OCI-LY1 (cell line): Measurements from ENCODE around the gene GPR183.

ENCODE experiments used
- H2AFZ ChIP-seq: fragments of 200-600 bp; sonication (generic), shearing (Covaris generic); 2 replicates; pipeline ENCODE4 v1.6.0; 2014; ENCODE audit warnings: antibody characterized with exemption, mild to moderate bottlenecking, low read length
- H3F3A ChIP-seq: fragments of 200-600 bp; sonication (generic), shearing (Covaris generic); 2 replicates; pipeline ENCODE4 v1.6.0; 2014; ENCODE audit warnings: mild to moderate bottlenecking, antibody characterized with exemption, low read length, moderate library complexity; ENCODE audit not compliant: insufficient read depth
- H3K27ac ChIP-seq: fragments of 200-600 bp; sonication (generic); 2 replicates; pipeline ENCODE4 v1.5.1; 2014; ENCODE audit warnings: low read length, mixed run types, mild to moderate bottlenecking, low read depth; ENCODE audit not compliant: poor library complexity, severe bottlenecking
- H3K27me3 ChIP-seq: fragments of 200-600 bp; sonication (generic); 2 replicates; pipeline ENCODE4 v1.6.0; 2014; ENCODE audit warnings: antibody characterized with exemption, mild to moderate bottlenecking, low read length, moderate library complexity; ENCODE audit not compliant: insufficient read depth
- H3K36me3 ChIP-seq: fragments of 200-600 bp; sonication (generic); 2 replicates; pipeline ENCODE4 v1.6.1; 2014; ENCODE audit warnings: mild to moderate bottlenecking, antibody characterized with exemption, low read length, moderate library complexity, mixed read lengths; ENCODE audit not compliant: insufficient read depth
- H3K4me1 ChIP-seq: fragments of 200-600 bp; sonication (generic); 2 replicates; pipeline ENCODE4 v1.5.1; 2014; ENCODE audit warnings: mild to moderate bottlenecking, low read length, moderate library complexity; ENCODE audit not compliant: insufficient read depth, severe bottlenecking
- H3K4me2 ChIP-seq: fragments of 200-600 bp; sonication (generic), shearing (Covaris generic); 2 replicates; pipeline ENCODE4 v1.6.1; 2014; ENCODE audit warnings: low read length
- H3K4me3 ChIP-seq: fragments of 200-600 bp; sonication (generic); 2 replicates; pipeline ENCODE4 v1.5.1; 2014; ENCODE audit warnings: low read length, low read depth, mild to moderate bottlenecking, mixed read lengths; ENCODE audit not compliant: poor library complexity, severe bottlenecking
- H3K79me2 ChIP-seq: fragments of 200-600 bp; shearing (Covaris generic); 2 replicates; pipeline ENCODE4 v1.6.1; 2016; ENCODE audit warnings: mixed run types, low read length, mixed read lengths; ENCODE audit not compliant: insufficient read depth
- H3K9ac ChIP-seq: fragments of 200-600 bp; sonication (generic), shearing (Covaris generic); 2 replicates; pipeline ENCODE4 v1.6.1; 2014; ENCODE audit warnings: mild to moderate bottlenecking, low read length, mixed read lengths
- H3K9me2 ChIP-seq: fragments of 200-600 bp; sonication (generic), shearing (Covaris generic); 2 replicates; pipeline ENCODE4 v1.6.1; 2014; ENCODE audit warnings: low read depth, mild to moderate bottlenecking, low read length, mixed read lengths
- H3K9me3 ChIP-seq: fragments of 200-600 bp; shearing (Covaris generic); 2 replicates; pipeline ENCODE4 v1.6.1; 2014; ENCODE audit warnings: low read length, mixed read lengths
- H4K20me1 ChIP-seq: fragments of 200-600 bp; sonication (generic), shearing (Covaris generic); 2 replicates; pipeline ENCODE4 v1.6.0; 2016; ENCODE audit warnings: mild to moderate bottlenecking, low read length; ENCODE audit not compliant: insufficient read depth
- EZH2 ChIP-seq: fragments of 200-600 bp; sonication (generic), shearing (Covaris generic); IDR thresholded peaks from 2 replicates; pipeline ENCODE4 v1.8.0; 2017; ENCODE audit warnings: borderline replicate concordance, mixed run types, mild to moderate bottlenecking, antibody characterized with exemption, low read length, moderate library complexity, mixed read lengths
- TF ChIP-seq, protein P1 (sequence below): fragments of 200-600 bp; sonication (generic), shearing (Covaris generic); IDR thresholded peaks from 2 replicates; pipeline ENCODE4 v1.5.1; 2017; ENCODE audit warnings: mild to moderate bottlenecking, antibody characterized with exemption, low read length, moderate library complexity, mixed read lengths

The GPR183 gene, protein sequence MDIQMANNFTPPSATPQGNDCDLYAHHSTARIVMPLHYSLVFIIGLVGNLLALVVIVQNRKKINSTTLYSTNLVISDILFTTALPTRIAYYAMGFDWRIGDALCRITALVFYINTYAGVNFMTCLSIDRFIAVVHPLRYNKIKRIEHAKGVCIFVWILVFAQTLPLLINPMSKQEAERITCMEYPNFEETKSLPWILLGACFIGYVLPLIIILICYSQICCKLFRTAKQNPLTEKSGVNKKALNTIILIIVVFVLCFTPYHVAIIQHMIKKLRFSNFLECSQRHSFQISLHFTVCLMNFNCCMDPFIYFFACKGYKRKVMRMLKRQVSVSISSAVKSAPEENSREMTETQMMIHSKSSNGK

DNA sequence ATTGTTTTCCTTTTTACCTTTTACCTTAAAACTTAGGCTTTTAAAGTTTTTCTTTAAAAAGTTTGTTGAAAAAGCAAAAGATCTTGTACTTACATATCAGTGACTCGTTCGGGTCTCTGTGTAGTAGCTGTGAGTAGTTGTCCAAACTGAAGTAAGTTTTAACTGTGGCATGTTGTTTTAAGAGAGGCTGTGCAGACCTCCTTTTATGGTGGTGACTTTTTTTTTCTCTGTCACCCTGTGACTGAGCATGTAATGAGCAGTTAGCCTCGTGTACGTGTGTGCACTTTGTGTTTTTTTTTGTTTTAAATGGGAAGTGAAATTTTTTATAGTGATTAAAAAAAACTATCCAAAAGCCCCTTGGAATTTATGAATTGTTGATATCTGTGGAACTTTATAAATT is at the start of gene GPR183:
GPR183 (minus strand) TSS at position 153 of the 400 bp plus-strand sequence. CDS start 11,254 bp downstream, outside the sequence.
- TF ChIP-seq, protein P1, sequence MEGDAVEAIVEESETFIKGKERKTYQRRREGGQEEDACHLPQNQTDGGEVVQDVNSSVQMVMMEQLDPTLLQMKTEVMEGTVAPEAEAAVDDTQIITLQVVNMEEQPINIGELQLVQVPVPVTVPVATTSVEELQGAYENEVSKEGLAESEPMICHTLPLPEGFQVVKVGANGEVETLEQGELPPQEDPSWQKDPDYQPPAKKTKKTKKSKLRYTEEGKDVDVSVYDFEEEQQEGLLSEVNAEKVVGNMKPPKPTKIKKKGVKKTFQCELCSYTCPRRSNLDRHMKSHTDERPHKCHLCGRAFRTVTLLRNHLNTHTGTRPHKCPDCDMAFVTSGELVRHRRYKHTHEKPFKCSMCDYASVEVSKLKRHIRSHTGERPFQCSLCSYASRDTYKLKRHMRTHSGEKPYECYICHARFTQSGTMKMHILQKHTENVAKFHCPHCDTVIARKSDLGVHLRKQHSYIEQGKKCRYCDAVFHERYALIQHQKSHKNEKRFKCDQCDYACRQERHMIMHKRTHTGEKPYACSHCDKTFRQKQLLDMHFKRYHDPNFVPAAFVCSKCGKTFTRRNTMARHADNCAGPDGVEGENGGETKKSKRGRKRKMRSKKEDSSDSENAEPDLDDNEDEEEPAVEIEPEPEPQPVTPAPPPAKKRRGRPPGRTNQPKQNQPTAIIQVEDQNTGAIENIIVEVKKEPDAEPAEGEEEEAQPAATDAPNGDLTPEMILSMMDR = no peak
- no peak for TF ChIP-seq EZH2
- Histone ChIP-seq H3K79me2 (peaks cover 66% of the 10 kb centered on the region), H3K4me3 (peak within 1 kb of the TSS; percentile 92), H3F3A (0 out of 2 replicates have a peak, but pooled peaks cover 6% of the 10 kb centered on the region), H3K27me3 (no peaks in the 10 kb centered on the region), H4K20me1 (no peaks in the 10 kb centered on the region), H3K9me3 (no peaks in the 10 kb centered on the region), H3K9me2 (no peaks in the 10 kb centered on the region), H3K4me1 (peaks cover 75% of the 10 kb centered on the region), H3K27ac (peak within 1 kb of the TSS; percentile 85), H3K9ac (peak within 1 kb of the TSS; percentile 95), H3K4me2 (peak within 1 kb of the TSS; percentile 67), H3K36me3 (peaks cover 47% of the 10 kb centered on the region), H2AFZ (no peak within 1 kb of the TSS)

DNA sequence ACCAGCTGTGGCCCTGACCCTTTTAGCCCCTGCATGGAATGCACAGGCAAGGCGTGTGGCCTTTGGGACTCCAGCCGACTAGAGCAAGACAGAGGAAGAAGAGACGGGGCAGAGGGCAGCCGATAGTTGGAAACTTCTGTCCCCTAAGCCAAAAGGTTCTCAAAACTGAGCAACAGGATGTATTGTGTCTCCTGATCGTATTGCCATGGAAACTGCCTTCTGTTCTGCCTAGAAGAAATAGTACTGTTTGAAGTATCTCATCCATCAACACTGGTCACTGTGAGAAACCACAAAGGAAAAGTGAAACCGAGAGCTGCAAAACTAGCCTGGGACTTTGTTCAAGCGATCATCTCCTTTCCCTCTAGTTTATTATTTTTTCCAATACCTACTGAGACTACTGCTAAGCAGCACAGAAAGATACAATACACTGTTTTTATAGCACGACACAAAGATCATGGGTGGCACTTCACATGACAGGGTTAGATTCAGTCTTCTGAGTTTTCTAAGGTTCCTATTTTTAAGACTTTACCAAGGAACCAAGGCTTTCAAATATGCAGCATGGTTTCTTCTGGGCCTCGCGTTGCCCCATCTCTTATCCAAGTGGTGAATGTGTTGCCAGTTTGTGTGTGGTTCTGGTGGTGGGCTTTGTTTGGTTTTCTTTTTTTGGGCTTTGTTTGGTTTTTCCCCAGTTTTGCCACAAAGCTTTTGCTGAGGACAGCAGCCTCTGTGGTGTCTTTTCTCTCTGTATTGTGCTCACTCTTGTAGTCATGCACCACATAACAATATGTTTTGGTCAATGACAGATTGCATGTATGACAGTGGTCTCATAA is 49.3 kb upstream of the GPR183 start:
- no peaks in the 10 kb centered on the region for H4K20me1 ChIP-seq
- H3K4me1 ChIP-seq = peaks cover 99% of the 10 kb centered on the region
- H3K9me3 ChIP-seq = no peaks in the 10 kb centered on the region
- peak overlapping the region; percentile 50 for H3K4me2 ChIP-seq
- H3K9me2 ChIP-seq = no peaks in the 10 kb centered on the region
- no peaks in the 10 kb centered on the region for H3F3A ChIP-seq
- H3K27ac ChIP-seq = peak overlapping the region; percentile 88
- peak overlapping the region; percentile 31 for H3K4me3 ChIP-seq
- H3K79me2 ChIP-seq = peaks cover 96% of the 10 kb centered on the region
- peaks cover 93% of the 10 kb centered on the region for H3K36me3 ChIP-seq
- H3K9ac ChIP-seq = peak overlapping the region; percentile 53; the same call in 1 of the 2 replicates
- TF ChIP-seq, protein P1 = no peak
- TF ChIP-seq EZH2 = no peak
- no peaks in the 10 kb centered on the region for H3K27me3 ChIP-seq
- H2AFZ ChIP-seq = no peak overlapping the region

DNA sequence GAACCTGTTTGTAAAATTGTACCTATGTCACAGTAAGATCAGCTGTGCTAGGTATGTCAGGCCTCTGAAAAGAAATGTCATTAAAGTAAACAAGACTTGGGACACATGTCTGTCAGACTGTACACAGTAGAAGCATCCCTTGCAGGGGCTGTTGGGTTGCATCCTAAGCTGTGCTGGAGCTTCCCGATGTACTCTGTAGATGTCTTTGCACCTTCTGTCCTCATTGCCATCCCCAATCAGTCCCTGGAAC is 48.7 kb upstream of the GPR183 start:
- H3F3A ChIP-seq = no peaks in the 10 kb centered on the region
- peaks cover 100% of the 10 kb centered on the region for H3K4me1 ChIP-seq
- no peaks in the 10 kb centered on the region for H3K9me2 ChIP-seq
- H3K36me3 ChIP-seq = peaks cover 92% of the 10 kb centered on the region
- peak overlapping the region; percentile 50 for H3K4me2 ChIP-seq
- peaks cover 96% of the 10 kb centered on the region for H3K79me2 ChIP-seq
- H3K9me3 ChIP-seq = no peaks in the 10 kb centered on the region
- H2AFZ ChIP-seq = no peak overlapping the region
- peak overlapping the region; percentile 53; the same call in 1 of the 2 replicates for H3K9ac ChIP-seq
- peak overlapping the region; percentile 31 for H3K4me3 ChIP-seq
- no peaks in the 10 kb centered on the region for H4K20me1 ChIP-seq
- no peak for TF ChIP-seq EZH2
- TF ChIP-seq, protein P1 = no peak
- no peaks in the 10 kb centered on the region for H3K27me3 ChIP-seq
- peak overlapping the region; percentile 88 for H3K27ac ChIP-seq
